HG03565 (cell line): ENCODE results near the gene SOX18.

ENCODE experiments used
- ATAC-seq: cut with Tn5 transposase; IDR thresholded peaks from one replicate; pipeline ENCODE4 v1.9.1; 2021; ENCODE audit warnings: mild to moderate bottlenecking, moderate library complexity; ENCODE audit not compliant: unreplicated experiment

Gene SOX18

DNA sequence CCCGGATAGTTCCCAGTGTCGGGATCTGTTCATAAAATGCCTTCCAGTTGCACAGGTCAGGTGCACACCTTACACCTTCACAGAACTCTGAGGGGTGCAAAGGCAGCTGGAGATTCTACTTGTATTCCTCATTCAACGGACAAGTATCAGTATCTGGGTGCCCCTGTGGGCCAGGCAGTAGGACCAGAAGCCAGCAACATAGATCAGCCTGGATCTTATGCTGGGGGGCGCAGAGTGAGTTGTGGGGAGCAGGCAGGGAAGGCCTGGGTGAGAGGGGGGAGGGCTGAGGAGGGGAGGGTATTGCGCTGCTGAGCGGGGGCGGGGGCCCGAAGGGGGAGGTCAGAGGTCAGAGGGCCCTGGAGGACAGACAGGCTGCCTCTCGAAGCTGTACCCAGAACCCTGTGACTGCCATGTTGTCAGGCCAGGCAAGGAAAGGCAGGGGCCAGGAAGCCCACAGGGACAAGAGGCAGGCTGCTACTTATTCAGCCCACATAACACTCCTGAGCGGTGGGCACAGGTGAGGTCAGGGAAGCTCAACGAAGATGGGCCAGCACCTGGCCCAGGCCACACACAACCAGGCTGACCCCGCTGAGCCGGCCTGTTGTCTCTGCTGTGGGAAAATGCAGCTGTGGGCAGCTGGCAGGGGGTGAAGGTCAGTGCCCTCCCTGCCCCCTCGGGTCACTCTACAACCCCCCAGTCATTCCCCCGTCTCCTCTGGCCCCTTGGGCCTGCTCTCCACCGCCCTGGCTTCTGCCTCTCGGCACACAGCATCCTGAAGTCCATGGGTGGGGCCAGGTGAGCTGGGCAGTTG is 31.6 kb upstream of the SOX18 start:
- no peak for ATAC-seq

DNA sequence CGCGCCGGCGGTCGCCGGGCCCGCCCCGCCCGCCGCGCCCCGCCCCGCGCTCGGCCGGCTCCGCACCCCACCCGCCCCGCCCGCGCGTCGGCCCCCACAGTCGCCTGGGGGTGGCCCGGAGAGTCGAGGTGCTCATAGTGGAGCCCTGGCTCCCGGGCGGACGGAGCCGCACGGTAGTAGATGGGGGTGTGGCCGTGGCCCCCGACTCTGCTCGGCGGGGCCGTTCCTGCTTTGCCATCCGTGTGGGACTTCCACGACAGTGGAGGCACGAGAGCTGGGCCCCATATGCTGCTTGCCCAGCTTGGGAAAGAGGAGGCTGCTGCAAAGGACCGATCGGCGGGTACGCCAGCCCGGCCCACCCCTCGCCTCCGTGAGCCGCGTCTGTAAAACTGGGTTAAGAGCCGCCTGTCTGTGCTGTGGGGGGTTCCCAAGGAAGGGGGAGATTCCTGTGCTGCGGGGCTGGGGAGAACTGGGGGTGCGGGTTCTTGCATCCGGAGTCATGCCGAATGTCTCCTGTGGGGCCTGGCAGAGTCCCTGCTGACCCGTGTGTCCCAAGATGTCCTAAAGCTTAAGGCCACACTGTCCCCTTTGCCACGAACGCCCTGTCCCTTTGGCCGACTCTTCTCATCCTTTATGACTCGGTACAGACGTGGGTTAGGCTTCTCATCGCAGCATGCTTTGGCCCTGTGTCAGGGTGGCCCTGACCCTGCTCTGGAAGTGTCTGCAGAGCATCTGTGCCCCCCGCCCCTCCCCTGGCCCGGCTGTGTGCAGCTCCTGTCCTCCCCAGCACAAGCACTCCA is 30.8 kb upstream of the SOX18 start, which contains the start of gene OPRL1:
TSS of gene OPRL1 (plus strand) at position 70 of the 800 bp plus-strand sequence. CDS start 12,639 bp downstream, outside the sequence.
- ATAC-seq, result no peak

DNA sequence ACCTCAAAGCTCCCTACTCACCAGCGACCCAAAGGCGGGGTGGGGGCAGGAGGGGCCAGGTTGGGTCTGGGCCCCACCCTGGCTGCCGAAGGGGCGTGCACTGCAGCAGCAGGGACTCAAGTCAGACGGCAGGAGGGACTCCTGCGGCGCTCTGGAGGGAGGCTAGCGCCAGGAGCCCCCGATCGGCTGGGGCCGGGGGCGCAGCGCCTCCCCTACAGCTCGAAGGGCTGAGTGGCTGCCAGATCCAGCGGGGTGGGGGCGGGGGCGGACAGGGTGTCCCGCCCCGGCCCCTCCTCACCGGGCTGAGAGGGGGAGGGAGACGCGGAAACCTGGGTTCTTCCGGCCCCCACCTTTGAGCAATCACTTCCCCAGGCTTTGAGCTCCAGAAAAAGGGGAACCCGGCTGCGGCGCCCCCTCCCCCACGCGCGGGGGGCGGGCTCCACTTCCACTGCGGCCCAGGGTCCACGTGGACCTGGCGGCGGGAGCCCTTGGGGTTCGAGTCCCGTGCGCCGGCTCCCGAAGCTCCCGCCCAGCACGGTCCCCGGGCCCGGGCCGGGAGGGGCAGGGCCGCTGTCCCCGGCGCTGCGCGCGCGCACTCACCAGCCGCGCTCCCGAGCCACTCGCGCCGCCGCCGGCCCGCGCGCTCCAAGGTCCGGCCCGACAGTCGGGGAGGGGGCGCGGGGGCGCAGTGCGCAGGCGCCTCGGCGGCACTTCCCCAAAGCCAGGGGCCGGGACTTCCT is 30.0 kb upstream of the SOX18 start, which contains the start of gene RGS19:
TSS of gene RGS19 (minus strand) at position 246 of the 740 bp plus-strand sequence. CDS start 2,632 bp downstream, outside the sequence.
- ATAC-seq, result peak; percentile 35

DNA sequence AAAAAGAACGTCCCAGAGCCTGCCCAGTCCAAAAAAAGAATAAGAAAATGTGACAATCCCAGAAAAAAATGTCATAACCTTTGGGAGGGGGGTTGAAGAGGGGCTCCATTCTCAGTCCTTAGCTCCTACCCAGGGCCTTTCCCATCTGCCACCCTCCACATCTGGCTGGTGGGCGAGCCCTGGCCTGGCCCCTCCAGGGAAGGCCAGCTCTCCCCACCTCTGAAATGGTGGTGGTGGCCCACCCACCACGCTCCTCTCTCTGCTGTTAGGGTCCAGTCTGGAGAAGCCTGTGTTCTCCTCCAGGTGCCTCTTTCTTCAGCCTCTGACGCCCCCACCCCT is 29.5 kb upstream of the SOX18 start:
- no peak for ATAC-seq

DNA sequence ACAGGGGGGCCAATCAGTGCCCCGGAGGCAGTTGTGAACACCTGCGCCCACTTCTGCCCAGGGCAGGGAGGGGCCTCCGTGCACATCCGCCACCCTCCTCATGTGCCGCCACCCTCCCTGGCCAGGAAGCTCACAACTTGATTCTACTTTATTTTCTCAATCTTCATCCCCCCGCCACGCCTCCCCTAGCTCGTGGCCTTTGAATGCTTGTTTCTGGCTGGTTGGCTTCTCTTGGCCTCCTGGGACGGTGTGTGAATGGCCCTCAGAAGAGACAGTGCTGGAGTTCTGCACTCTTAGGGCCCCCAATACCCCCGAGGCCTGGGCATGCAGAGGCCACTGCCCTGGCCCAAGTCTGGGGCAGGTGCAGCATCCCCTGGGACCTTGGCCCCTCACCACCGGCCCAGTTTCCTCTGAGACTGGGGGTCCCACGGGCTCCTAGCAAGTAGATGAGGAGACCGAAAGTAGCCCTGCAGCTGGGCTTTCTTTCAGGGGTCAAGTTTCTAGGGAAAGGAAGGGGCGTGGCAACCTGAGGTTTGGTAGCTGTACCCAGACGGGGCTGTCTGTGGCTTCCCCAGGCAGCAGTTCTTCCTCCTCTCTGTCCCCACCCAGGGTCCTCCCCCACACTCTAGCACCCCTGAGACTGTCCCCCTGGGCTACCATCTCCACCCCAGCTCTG is 28.6 kb upstream of the SOX18 start:
- ATAC-seq, result no peak

DNA sequence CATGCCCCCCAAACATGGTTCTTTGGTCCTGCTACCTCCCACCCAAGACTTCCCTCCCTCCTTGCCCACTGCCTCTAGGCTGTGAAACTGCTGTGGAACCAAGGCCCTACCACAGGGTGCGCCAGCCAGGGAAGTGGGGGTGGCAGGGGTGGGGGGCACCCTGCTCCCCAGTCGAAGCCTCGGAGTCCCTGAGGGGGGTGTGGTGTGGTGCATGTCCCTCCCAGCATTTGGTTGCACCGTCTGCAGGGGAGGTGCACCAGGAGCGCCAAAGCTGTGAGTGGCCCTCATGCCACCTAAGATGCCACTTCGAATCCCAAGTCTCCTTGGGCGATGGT is 28.1 kb upstream of the SOX18 start:
- no peak for ATAC-seq

DNA sequence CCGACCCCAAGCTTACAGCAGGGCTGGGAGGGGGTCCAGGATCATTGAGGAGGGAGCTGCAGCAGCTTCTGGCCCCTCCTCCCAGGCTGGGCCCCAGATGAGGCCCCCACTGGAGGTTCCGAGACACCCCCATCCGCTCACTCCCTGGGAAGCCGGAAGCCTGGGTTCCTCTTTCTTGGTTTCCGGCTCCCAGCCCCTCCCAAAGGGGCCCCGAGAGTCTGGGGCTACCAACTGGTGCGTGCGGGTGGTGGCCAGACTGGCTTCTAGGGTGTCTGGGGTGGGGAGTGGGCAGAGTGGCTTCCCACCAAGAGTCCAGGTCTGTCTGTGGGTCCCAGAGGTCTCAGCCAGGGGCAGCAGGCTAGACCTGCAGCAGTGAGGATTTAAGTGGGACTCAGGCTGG is 27.7 kb upstream of the SOX18 start:
- no peak for ATAC-seq

DNA sequence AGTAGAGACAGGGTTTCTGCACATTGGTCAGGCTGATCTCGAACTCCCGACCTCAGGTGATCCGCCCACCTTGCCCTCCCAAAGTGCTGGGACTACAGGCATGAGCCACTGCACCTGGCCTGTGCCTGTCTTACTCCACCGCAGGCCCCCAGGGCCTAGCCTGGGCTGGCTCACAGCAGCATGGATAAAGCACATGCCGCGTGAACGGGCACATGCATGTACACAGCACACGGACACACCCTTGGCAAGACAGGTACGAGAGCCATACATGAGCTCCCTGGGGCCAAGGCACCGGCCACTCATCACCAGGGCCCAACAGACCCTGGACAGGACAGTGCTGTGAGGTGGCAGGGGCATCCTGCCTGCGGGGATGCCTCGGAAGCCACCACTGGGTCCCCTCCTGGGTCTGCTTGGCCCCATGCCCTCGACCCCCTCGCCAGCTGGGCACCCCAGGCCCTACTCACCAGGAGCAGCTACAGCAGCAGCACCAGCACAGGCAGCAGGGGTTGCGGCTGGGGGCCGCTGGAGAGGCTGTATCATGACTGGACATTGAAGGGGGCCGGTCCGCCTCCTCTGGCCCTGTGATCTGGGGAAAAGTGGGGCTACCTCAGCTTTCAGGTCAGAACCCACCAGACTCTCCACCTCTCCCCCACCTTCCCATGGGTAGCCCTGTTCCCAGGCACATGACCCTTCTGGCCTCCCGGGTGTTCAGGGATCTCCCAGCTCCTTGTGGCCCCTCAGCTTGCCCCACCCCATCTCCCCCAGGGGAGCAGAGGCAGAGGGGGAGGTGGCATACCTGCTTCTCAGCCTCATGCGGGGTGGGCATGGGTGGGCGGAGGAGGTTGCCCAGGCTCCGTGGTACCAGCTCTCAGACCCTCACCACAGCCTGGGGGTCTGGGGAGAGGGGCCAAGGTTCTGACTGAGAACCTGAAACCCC is 26.9 kb upstream of the SOX18 start:
- ATAC-seq, result no peak

DNA sequence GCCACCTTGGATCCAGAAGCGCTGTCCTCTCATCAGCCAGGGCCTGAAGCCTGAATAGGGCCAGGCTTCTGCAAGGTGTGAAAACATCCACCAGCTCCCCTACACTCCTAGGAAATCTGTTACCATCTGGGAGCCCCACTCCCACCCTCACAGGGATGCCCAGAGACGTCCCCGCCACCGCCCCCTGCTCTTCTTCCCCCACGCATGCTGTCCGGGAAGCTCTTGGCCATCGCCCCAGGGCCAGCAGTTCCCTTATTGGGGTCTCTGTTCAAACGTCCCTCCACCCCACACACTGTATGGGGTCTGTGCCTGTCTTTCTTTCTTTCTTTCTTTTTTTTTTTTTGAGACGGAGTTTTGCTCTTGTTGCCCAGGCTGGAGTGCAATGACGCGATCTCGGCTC is 26.1 kb upstream of the SOX18 start:
- ATAC-seq, result no peak

DNA sequence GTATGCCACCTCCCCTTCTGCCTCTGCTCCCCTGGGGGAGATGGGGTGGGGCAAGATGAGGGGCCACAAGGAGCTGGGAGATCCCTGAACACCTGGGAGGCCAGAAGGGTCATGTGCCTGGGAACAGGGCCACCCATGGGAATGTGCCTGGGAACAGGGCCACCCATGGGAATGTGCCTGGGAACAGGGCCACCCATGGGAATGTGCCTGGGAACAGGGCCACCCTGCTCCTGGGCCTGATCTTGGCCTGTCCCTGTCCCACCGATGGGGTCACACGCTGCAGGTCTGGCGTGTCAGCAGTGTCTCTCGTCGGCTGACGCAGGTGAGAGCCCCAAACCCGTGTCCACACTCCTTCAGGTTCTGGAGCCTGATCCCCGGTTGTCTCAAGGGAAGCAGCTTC is 25.5 kb upstream of the SOX18 start:
- no peak for ATAC-seq

DNA sequence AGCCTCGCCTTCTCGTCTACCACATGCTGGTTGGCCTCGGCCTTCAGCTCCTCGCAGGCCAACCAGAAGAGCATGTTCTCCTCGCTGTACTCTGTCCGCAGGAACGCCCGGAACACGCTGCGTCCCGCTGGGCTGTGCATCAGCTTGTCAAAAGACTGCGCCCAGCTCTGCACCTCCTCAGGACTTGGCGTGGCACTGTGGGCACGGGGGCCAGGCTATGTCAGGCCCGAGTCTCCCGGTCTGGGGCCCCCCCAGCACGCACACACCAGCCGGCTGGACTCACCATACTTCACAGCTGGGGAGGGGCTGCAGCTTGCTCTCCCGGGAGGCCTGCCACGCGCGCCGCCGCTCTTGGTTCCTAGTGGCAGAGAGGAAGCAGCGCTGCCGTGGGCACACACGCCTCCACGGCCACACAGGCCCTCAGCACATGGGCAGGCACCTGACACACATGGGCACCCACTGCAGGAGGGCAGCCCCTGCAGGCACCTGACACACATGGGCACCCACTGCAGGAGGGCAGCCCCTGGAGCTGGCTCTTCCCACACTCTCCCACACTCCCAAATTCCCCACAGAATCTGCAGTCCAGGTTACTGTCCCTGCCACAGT is 24.8 kb upstream of the SOX18 start:
- ATAC-seq, result no peak

DNA sequence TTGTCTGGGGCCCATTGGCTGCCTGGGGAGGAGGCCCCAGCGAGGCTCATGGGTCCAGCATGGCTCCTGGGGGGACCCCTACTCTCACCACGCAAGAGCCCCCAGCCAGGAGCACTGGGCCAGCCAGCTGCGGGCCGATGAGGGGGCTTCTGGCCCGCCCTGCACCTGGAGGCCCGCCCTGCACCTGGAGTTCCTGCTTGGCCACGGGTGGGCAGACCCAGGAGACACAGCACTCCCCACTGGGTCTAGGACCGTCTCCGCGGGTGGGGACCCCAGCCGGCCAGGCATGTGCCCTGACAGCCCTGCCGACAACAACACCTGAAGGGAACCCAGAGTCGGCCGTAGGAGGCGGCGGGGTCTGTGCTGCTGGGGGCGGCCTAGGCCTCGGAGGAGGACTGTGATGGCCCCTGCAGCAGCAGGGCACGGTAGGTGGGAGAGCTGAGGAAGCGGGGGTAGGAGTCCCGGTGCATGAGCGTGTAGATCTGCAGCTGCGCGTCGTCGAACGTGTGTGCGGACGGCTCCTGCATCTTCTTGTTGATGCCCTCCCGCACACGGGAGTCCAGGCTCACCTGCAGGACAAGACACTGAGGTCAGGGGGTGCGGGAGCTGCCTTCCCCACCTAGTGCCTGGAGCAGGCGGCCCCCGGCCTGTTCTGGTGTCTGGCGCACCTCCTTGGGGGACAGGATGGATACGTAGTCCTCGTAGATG is 24.2 kb upstream of the SOX18 start:
- no peak for ATAC-seq

DNA sequence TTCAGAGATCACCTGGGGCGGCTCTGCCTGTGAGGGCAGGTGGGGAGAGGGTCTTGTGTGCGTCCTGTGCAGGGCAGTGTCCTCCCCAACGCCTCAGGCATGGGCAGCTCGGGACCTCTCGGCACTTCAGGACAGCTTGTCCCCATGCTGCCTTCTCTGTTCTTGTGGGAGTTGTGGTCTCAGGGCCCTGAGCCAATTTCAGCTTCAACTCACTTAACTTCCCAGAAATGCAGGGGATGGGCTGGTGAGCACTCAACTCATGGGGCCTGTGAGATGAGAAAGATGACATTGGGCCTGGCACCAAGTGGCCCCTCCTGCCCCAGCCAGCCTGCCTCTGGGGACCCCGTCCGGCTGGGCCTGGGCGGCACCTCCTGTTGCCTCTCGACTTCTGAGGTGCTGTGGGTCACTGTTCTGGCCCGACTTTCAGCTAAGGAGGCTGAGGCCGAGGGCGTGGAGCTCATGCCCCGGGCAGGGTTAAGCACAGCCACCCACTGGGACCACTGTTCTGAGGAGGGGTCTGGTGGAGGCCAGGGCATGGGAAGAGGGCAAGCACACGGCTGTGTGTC is 23.1 kb upstream of the SOX18 start:
- no peak for ATAC-seq

DNA sequence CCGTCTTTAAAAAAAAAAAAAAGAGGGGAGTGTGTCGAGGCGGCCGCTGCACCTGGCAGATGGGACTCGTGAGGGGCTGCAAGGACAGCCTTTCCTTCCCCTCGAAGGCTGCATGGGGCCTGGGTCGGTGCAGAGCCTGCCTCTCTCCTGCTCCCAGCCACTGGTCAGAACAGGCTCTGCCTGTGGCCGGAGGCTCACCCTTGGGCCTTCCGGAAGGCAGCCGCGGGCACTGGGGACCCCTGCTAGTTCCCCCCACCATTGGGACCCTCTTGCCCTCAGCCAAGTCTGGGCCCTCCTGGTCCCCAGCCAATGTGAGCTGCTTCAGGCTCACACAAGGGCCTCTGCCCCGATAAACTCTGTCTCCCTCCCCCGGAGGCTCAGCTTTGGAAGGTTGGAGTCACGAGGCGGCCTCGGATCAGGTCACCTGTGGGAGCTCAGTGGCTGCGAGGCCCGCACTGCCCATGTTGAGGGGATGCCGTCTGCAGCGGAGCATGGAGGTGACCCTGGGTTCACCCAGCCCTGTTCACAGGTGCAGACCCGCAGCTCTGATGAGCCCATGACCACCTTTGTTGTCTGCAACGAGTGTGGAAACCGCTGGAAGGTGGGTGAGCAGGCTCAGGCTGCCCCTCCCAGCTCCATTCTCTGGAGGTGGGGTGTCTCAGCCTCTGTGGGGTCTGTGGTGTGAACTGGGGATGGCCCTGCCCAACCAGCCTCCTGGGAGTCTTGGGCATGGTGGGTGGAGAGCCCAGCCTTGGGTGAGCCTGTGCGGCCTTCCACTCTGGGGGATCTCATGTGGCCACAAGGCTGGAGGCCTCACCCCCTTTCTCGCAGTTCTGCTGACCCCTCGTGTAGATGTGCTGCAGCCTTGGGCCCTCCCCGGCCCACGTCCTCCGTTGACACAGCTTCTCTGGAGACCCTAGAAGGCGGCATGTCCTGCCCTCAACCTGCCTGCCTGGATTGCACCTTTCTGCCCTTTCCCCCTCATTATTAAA is 22.2 kb upstream of the SOX18 start:
- no peak for ATAC-seq

DNA sequence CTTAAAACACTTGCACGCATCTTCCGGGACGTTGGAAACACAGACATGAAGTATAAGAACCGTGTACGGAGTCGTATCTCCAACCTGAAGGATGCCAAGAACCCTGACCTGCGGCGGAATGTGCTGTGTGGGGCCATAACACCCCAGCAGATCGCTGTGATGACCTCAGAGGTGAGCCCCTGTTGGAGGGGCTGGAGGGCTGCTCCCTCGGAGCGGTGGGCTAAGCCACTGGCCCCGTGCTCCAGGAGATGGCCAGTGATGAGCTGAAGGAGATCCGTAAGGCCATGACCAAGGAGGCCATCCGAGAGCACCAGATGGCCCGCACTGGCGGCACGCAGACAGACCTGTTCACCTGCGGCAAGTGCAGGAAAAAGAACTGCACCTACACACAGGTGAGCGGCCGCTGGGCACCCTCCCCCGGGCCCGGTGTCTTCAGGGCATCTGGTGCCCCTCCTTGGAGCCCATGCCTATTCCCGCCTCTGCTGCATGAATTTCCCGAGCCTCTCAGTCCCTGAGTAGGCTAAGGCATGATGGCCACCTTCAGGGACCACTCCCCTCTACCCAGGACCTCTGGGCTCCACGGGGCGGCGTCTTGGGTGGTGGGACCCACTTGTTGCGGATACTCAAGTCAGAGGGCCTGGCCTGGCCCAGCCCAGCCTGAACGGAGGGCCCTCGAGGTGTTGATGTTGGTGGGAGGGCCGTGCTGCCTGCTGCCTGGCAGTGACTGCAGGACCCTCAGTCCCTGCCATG is 21.0 kb upstream of the SOX18 start:
- ATAC-seq, result no peak

DNA sequence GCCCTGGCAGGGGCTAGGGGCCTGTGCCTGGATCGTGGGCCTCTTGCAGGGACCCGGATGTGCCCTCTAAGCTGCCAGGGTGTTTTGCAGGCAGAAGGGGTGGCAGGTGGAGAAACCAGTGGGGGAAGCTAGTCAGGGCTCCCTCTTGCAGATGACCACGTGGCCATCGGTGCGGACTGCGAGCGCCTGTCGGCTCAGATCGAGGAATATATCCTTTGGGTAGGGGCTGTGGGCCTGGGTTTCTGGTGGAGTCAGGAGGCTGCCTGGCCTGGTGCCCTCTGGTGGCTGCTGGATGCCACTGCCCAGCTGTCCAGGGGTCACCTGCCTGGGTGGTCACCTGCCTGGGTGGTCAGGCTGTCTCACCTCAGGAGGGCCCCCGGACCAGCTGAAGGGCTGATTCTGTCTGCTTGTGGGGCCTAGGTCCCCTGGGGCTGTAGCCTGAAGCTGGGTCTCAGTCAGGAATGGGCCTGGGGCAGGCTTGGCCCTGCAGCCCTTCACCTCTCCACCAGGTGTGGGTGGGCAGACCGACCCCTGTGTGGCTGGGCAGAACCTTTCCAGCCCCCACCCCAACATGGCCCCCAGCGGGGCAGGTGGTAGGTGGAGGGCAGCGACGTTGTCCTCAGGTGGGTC is 20.3 kb upstream of the SOX18 start:
- no peak for ATAC-seq
